LoVo (cell line): ENCODE data around the gene FAM107B.
"Not testable (repeated sequence)": the region's sequence is repeated elsewhere in the genome, so short reads cannot be mapped to it uniquely, and the experiment has no call there.

Experiments
- DNase-seq: peaks from one replicate; pipeline ENCODE4 v3.0.0-alpha.2; 2016; ENCODE audit warnings: low spot score

FAM107B gene

DNA sequence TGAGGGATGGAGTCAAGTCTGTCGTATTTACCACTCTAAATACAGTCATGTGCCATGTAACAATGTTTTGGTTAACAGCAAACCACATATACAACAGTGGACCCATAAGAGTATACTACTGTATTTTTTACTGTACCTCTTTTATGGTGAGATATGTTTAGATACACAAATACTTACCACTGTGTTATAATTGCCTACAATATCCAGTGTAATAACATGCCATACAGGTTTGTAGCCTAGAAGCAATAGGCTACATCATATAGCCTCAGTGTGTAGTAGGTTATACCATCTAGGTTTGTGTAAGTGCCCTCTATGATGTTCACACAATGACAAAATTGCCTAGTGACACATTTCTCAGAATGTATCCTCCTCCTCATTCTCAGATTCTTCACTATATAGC lies 110.4 kb downstream of the FAM107B start:
- DNase-seq: no peak

DNA sequence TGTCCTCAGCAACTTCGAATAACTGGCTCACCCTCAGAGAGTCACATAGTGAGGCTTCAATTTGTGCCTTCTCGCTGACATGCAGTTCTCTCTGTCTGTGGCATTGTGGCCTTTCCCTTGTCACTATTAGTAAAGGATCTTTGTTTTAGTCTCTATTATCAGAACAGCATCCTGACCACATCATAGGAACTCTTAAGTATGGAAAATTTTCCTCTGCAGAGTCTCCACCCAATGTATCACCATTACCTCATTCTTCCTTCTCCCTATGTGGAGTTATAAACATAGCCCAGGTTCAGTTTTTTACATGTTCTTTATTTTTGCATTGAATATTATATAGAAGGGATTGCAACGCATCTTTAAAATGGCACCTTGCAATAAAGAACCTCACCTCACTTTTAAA lies 112.9 kb downstream of the FAM107B start:
- no peak for DNase-seq

DNA sequence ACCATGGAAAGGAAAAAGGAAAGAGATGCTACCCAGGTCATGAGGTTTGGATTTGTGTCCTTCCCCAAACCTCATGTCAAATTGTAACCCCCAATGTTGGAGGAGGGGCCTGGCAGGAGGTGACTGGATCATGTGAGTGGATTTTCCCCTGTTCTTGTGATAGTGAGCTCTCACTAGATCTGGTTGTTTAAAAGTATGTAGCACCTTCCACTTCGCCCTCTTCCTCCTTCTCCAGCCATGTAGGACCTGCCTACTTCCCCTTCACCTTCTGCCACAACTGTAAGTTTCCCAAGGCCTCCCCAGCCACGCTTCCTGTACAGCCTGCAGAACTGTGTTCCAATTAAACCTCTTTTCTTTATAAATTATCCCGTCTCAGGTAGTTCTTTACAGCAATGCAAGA lies 113.9 kb downstream of the FAM107B start:
- DNase-seq: no peak

DNA sequence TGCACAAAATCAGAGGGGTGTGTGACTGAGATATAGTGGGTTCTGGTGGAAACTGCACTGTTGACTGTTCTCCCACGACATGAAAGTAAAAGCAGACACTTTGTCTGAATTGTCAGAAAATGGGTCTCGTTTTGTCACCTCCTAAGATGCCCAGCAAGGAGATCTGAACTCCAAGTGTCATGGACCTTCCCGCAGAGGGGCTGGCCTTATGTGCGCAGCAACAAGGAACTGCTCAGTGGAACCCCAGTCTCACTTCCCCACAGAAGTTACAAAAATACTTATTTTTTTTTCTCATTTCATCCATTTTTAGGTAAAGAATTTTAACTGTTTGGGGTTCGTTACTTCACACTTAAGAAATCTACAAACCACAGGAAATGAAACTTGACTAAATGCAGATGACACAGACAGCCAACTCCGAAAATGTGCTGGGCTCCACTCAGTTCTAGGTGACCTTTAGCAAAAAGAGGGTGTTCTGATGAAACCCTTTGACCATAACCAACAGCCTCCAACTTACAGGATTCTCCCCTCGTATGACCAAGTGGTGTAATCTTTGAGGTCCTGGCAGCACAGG lies 115.0 kb downstream of the FAM107B start:
- no peak for DNase-seq

DNA sequence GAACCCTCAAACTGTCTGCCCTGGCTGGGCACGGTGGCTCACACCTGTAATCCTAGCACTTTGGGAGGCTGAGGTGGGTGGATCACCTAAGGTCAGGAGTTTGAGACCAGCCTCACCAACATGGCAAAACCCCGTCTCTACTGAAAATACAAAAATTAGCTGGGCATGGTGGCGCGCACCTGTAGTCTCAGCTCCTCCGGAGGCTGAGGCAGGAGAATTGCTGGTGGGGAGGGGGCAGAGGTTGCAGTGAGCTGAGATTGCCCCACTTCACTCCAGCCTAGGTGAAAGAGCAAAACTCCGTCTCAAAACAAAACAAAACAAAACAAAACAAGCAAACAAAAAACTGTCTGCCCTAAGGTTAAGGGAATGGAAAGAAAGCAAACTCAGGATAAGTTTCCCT lies 115.6 kb downstream of the FAM107B start:
- not testable (repeated sequence) for DNase-seq

DNA sequence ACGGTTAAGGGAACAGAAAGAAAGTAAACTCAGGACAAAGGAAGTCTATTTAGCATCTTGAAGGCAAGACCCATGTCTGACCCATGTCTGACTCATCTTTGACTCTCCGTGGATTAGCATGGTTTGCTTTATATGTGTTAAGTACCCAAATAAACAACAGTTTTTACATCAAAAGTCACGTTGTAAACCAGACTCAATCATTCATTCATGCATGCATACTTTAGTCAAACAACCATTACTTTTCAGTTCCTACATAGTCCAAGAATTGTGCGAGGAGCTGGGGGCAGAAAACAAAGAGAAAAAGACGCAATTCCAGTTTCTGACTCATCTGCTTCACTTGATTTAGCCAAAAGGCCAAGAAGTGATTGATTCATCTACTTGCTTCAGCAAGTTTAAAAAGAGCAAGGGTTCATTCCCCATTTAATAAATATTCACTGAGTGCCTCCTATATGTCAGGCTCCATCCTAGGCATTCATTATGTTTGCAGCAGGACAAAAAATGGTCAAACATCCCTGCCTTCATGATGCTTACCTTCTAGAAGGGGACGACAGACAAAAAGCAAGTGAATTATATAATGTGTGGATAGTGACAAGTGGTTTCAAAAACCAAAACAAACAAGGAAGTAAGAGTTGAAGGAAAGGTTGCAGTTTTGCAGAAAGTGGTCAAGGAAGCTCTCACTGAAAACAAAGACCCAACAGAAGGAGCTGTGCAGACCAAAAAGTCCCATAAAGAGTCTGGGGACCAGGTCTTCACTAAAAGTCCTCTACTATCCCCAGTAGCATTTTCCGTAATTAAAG lies 116.2 kb downstream of the FAM107B start:
- no peak for DNase-seq

DNA sequence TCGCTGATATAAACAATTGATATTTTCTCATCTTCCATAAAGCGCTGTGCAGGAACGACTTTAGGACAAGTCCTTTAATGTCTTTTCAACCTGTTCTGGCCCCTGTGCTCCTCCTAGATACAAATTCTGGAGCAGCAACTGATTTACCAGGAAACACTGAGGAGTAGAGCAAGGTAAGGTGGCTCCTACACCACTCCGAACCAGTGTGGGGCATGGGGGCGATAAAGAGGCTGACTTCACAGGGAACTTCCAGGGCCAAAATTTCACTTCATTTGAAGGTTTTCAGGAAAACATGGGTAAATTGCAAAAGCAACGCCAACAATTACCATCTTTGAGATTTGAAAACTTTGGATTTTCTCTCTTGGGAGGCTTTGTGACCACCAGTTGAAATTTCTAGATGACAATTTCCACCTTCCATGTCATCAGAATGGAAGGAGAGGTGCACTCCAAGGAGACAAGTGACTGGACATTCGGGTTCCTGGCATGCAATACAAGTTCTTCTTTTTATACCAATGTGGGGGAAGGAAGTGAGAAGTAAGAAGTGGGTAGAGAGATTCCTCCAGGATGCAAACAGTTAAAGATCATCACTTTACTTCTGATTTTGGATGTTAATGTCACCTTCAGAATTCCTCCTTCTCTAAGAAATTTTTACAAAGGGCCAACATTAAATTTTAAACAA lies 118.5 kb downstream of the FAM107B start:
- DNase-seq: no peak

DNA sequence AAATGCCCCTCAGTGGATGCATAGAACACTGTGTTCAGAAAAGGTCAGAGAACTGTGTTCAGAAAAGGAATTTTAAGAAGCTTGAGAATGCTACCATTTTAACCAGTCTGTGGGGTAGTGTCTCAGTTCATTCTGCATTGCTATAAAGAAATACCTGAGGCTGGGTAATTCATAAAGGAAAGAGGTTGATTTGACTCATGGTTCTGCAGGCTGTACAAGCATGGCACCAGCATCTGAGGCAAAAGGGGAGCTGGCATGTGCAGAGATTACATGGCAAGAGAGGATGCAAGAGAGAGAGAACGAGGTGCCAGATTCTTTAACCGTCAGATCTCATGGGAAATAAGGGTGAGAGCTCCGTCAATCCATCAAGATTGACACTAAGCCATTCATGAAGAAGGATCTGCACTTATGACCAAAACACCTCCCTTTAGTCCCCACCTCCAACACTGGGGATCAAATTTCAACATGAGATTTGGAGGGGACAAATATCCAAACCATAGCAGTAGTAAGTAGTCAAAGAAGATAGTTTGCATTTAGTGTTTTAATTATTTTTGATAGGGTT lies 119.8 kb downstream of the FAM107B start:
- no peak for DNase-seq

DNA sequence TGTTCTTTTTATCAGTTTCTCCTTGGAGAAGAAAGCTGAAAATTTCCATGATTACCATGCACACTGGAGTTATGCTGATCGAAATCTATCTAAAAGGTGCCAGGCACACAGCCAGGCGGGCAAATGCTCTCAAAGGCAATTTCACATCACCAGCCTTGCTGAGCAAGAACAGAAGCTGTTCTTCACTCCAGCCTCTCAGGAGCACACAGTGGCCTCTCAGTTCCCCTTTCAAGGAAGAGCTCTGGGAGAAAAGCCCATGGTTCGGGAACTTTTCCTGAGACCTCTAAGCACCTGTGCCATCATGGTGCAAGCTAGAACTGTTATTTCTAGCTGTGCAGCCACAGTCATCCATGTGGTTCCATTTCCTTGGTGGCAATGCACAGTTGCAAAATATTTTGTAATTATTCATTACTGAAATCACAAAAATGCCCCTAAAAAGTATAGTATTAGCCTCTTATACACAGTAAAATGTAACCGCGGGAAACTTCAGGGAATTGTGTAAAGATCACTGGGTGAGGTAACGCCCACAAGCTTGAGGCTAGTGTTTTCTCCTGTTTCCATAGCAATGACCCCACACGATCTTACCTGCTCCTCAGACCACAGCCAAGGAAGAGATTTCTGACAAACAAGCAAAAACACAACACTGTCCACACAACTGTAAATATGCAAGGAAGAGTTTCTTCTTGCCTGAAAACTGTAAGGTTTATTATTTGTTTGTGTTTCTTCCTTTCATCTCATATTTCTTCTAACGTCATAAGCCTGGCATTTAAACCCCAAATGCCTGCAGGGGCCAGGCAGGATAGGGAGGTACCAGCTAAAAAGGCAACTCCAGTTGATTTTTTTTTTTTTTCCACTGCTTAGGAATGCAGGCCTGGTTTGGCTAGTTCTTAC lies 121.2 kb downstream of the FAM107B start:
- DNase-seq: peak; percentile 22

DNA sequence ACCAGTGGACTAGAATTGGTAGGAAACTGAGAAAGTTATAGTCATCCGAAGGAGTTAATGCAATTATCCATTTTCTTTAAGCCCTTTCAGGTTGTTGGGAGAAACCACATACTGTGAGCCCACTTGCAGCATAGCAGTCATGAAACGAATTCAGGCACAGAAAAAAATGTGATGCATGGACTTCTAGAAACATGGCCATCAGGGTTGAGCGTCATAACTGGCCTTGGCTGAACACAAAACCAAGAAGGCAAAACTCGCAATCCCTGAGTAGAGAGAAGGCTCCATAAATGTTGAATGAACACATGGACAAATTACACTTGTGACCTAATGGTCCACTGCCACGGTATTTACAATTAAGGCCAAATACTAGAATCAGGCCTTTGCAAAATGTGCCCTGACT lies 121.9 kb downstream of the FAM107B start:
- no peak for DNase-seq

DNA sequence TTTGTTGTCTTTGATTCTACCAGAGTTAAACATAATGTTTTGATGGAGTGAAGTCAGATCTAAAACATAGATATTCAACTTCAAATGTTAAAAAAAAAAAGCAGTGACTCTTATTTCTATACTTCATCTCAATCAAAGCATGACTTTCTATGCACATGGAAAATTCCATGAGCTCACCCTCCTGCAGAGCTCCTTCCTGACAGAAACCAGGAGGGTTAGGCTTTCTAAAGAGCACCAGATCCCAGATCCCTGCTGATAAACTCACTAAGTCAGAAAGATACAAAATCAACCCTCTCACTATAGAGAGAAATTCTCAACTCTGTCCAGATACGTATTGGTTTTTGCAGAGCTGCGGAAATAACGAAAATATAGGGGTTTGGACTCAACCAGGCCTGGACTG lies 122.6 kb downstream of the FAM107B start:
- DNase-seq: no peak

DNA sequence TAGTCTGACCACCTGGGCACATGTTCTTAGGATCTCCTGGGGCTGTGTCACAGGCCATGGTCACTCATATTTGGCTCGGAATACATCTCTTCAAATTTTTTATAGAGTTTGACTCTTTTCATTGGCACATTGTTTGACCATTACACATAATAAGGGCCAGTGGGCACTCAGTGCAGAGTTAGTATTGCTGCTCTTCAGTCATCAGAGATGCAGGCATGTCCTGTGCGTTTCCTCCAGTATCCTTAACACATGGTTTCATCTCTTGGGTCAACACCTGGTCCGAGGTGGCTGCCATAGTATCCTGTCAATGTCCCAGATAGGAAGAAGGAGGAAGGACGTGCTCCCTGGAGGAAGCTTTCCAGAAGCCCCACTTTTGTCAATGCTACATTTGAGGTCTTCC lies 125.0 kb downstream of the FAM107B start:
- no peak for DNase-seq

DNA sequence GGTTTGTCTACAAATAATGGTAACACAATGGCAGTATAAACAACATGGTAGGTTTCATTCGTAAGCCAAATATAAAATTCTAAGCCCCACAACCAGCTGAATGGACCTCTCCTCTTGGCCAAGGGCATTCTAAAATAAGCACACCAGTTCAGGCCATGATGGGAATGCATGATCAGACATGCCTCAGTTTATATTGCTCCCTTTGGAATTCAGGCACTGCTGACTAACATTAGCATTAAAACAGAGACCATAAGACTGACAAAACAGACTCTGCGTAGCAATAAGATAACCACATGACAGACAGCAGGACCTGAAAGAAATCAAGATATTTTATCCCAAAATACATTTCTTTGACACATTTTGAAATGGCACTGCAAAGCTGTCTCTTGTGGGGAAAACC lies 125.8 kb downstream of the FAM107B start:
- DNase-seq: no peak

DNA sequence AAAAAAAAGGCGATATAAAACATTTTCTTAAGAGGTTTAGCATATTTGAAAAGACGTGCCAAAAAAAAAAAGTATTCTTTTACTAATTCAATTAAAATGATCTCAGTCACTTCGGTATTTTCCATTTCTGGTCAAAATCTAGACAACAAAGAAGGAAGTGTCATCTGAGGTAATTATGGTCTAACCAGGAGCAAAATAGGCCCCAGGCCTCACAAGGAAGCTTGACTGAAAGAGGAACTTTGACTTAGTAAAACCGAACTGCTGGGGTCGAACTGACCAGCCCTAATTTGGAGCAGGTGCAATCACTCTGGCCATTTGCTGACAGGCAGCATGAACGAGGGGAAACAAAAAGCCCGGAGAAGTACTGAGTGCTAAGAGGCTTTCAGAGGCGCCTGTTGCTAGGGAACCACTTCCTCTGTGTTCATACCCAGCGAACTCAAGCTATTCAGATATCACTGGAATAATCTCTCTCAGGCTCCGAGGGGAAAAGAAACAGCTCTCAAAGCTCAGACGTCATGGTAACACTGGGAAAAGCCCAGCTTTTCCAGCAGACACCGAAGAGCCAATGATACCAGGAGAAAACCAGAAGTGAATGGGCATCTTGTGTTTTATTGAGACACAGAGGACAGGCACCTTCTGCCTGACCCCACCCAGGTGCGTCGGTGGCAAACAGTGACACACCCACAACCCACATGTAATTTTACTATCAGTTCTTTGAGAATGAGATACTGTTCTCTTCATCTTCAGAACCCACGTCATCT lies 126.5 kb downstream of the FAM107B start:
- DNase-seq: no peak

DNA sequence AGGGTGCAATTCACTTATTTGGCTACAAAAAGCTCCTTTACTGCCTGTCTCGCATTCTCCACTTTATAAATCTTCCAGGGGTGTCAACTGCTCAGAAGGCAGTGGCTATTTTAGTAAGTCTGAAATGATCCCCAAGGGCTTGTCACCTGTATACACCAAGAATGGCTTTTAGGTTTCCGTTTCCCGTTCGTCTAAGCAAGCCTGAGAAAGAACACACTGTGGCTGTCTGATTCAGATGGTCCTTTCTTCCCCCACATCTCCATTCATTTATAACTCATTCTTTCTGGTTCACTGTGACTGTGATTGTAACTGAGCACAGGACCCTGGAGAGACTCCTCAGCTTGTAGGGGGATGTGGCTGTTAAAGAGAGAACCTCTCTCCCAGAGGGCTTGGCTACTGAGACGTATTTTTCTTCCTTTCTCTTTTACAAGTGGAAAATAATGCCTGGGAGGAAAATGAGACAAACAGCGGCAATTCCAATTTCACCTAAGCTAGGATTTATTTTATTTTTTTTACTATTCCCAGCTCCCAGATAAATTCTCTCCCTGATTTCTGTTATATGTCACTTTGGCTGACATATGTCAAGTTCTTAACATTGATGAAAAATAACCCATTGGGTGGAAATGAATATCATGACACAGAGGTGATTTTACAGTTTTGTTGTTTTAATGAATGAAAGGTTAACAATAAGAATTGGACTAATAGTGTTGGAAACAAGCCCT lies 129.3 kb downstream of the FAM107B start:
- DNase-seq: no peak

DNA sequence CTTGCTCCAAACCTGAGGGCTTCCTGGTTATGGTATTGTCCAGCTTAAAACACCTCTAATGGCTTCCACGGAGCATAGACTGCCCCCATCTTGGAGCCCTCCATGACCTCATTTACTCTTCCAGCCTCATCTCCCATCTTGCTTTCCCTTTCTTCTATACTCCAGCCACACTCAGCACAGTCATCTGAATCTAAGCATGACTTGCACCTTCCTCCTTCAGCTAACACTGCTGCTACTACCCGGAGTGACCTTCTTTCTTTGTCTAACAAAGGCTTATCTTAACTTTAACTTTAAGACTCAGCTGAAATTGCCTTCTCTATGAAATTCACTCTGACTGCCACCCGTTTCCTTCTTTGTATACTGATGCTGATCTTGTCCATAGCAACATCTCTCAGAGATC lies 135.1 kb downstream of the FAM107B start:
- DNase-seq: no peak

DNA sequence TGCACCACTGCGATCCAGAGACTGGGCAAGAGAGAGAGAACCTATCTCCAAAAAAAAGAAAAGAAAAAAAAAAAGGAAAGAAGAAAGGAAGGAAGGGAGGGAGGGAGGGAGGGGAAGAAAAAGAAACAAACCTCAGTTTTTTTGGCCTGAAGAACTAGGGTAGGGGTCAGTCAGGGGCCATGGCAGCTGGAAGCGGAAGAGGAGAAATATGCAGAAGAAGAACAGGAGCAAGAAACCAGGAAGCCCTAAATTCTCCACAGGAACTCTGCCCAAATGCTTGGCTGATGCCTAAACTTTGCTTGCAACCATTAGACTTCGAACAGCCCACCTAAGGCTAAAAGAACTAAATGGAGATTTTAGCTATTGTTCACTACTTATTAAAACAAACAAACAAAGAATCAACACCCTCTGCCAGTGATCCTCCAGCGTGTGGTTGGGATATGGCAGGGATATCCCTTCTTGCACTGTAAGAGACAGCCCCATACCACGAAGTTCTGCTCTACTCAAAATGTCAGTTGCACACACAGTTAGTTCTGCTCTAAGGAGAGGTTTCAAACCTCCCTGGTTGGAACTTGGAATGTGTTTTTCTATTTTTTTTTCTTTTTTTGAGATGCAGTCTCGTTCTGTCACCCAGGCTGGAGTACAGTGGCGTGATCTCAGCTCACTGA lies 139.5 kb downstream of the FAM107B start:
- no peak for DNase-seq

DNA sequence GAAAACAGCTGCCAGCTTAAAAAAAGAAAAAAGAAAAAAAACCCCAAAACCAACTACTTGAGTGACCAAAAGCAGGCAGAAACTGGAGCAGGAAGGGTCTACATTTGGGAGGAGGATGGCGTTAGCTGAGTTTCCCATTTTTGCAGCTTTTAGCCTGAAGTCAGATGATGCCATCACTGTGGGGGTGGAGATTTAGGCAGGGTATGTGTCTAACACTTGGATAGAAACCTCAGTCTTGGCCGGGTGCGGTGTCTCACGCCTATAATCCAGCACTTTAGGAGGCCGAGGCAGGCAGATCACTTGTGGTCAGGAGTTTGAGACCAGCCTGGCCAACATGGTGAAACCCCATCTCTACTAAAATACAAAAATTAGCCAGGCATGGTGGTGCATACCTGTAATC lies 140.1 kb downstream of the FAM107B start:
- DNase-seq: not testable (repeated sequence)

DNA sequence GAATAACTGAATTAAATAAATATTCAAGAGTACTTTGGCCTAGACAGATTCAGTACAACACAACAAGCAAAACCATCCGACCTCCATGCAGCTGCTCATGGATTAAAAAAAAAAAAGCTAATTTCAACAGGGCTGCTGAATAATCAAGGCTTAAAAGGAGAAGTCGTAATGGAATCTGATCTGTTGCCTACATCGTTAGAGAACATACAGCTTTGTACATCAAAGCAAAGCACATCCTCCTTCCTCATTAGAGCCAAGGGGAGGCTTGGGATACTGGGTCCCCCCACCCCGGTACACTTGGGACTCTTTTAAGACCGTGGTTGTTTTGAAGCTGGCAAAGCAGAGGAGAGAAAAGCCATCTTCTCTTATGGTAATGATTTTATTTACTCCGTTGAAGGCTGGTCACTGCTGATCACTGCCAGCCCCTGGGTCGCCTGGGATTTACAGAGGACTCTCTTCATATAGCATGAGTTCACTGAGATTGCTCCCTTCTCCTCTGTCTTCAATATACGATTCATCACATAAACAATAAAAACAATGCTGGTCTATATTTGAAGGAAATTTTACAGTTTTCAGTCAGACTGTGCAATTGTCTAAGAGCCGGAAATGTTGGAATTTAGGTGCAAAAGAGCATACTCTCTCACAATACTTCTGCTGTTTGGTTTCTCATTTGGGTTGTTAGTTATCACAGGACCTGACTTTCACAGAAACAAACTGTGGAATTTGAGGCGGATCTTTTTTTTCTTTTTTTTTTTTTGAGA lies 148.8 kb downstream of the FAM107B start:
- DNase-seq: no peak
